GM19324 (cell line): Measurements from ENCODE around the gene CDKL4.
"Not testable (repeated sequence)": the region's sequence is repeated elsewhere in the genome, so short reads cannot be mapped to it uniquely, and the experiment has no call there.

ENCODE experiments used
- ATAC-seq: cut with Tn5 transposase; IDR thresholded peaks from one replicate; pipeline ENCODE4 v1.9.1; 2021; ENCODE audit warnings: mild to moderate bottlenecking, moderate library complexity; ENCODE audit not compliant: unreplicated experiment, low FRiP score

Gene CDKL4

DNA sequence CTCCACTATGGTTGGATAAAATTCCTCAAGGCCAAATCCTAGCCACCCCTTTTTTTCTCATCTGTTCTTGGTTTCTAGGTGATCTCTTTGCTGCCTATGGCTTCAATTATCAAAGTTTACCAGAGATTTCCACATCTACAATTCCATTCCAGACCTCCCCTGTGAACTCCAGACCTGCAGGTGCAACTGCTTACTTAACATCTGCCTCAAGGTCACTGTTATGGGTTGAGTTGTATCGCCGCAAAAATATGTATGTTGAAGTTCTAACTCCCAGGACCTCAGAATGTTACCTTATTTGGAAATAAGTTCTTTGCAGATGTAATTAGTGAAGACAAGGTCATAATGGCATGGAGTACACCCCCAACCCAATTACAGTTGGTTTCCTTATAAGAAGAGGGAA is 62.5 kb downstream of the CDKL4 start:
- ATAC-seq = no peak

DNA sequence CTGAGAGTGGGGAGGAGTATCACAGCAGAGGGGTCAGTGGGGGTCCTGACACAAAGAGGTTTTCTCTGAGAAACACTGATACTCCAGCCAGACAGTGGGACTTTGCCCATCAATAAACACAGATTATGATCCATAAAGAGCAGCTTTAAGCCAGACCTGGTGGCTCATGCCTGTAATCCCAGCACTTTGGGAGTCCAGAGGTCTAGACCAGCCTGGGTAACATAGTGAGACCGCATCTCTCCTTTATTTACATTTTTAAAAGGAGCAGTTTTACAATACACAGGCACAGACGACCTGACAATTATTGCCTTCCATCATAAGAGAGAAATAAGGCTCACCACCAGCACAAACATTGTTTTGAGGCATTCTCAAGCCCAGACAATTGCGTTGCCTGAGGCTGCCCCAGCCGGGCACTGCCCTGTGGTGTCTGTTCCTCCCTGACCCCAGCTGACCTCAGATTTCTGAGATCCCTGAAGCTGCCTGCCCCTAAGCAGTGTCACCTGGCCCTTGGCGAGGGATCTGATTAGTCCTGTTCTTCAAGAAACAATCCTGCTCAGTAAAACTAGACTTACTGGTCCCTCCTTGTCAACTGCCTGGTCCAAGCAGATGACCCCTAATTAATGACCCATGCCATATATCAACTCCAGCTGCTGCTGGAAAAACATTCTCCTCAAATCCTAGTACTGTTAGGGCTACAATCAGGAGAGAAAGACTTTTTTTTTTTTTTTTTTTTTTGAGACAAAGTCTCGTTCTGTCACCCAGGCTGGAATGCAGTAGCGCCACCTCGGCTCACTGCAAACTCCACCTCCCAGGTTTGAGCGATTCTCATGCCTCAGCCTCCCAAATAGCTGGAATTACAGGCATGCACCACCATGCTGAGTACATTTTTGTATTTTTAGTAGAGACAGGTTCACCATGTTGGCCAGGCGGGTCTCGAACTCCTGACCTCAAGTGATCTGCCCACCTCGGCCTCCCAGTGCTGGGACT is 63.5 kb downstream of the CDKL4 start:
- no peak for ATAC-seq

DNA sequence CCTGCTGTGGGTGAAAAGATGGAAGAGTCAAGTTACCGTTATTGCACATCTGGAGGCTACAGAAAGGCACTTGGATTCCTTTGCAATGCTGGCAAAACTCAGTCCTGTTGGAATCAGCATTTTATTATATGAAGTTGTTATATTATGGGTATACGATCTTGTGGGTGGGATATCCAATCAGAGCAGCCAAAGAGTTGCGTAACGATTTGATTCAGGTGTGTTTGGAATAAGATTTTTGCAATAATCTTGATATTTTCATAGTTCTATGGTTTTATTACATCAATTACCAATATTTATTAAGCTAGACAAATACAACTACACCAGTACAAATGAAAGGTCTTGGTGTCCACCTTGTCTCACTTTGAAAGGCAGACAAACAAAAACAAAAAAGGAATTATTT is 65.0 kb downstream of the CDKL4 start:
- no peak for ATAC-seq

DNA sequence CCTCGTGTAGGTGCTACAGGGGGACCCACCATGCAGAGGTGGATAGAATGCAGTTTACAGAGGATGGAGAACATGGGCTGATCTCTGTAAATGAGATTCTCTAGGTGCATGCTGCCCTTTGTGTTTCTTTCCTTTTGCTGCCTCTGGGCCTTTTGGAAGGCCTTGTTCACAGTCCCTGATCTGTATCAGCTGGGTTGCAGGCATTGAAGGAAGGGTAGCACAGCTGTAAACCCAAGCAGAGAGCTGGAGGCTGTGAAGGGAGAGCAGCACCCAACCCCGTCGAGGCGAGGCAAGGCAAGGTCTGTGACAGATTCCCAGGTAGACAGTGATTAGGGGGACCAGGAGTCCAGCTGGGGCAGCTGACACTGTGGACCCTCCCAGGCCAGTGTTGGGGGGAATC is 66.8 kb downstream of the CDKL4 start:
- no peak for ATAC-seq

DNA sequence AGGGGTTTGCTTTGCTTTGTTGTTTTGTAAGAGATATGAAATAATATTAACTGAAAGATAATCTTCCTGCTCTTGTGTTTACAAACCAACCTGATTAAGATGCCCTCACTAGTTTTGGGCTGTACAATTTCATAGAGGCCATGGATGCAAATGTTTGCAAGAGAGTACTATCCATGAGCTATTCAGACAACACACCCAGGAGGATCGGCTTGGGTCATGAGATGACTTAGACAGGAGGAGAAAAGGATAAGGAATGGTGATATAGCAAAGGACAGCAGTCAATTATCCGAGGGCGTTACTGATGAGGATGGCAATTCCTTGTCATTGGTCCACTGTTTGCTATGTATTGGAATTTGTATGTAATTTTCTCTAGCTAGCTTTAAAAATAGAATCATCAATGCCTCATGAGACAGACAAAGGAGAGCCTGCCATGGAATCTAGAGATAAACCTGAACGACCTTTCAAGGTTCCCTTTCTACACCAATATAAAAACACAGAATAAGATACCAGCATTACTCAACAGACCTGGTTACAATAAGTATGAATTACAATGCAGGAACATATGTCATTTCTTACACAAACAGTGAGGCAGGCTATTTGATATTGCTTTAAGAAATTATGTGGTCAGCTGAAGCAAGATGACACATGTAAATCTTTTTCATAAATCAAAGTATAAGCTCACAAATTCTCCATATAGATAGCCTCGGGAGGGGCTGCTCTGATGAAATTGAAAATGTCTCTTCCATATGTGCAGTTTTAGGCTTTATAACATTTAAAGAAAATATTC is 68.6 kb downstream of the CDKL4 start:
- ATAC-seq = no peak

DNA sequence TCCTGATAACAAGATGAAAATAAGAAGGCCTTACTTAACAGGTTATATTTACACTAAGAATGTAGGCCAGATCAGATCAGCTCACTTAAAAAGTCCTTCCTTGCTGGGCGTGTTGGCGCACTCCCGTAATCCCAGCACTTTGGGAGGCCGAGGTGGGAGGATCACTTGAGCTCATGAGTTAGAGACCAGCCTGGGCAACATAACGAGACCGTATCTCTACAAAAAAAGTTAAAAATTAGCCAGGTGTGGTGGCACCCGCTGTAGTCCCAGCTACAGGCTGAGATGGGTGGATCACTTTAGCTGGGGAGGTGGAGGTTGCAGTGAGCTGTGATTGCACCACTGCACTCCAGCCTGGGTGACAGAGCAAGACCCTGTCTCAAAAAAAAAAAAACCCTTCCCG is 69.7 kb downstream of the CDKL4 start:
- no peak for ATAC-seq

DNA sequence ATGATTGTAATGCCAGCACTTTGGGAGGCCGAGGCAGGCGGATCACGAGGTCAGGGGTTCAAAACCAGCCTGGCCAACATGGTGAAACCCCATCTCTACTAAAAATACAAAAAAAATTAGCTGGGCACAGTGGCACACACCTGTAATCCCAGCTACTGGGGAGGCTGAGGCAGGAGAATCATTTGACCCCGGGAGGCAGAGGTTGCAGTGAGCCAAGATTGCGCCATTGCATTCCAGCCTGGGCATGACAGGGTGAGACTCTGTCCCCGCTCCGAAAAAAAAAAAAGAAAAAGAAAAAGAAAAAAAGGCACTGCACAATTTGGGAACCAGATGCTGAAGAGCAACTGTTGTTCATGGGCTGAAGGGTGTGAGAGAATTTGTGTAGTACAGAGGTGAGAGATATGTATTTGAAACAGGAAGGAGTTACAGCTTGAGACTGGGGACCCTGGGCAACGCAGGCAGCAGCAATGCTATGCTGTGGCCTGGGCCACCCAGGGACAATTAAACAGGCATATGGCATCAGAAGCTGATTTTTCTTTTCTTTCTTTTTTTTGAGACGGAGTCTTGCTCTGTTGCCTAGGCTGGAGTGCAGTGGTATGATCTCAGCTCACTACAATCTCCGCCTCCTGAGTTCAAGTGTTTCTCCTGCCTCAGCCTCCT is 71.6 kb downstream of the CDKL4 start:
- not testable (repeated sequence) for ATAC-seq

DNA sequence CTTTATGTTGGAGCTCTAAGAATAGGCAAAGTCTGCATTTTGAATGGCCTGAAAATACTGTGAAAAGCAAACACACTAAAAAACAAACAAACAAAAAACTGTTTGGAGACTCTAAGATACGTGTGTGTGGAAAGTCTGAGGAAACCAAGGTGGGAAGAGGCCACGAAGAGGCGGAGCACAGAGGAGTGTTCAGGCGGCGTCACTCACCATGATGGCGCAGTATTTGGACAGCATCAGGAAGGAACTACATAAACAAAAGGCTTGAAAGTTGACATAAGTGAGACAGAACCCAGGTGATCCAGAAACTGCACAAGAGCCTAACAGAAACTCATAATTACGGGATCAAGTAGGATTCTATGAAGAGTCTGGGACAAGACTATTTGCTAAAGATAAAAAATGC is 72.1 kb downstream of the CDKL4 start:
- ATAC-seq = no peak

DNA sequence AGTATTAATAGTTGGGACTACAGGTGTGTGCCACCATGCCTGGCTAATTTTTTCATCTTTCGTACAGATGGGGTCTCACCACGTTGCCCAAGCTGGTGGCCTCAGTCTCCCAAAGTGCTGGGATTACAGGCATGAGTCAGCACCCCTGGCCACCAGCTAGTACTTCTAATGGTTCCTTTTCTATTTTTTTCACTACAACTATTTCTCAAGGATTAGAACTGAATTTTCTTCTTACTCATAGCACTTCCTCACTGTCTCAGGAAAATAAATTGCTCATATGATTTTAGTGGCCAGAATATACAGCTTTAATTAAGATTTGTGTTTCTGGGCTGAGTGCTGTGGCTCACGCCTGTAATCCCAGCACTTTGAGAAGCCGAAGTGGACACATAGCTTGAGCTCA is 79.7 kb downstream of the CDKL4 start:
- ATAC-seq = no peak

DNA sequence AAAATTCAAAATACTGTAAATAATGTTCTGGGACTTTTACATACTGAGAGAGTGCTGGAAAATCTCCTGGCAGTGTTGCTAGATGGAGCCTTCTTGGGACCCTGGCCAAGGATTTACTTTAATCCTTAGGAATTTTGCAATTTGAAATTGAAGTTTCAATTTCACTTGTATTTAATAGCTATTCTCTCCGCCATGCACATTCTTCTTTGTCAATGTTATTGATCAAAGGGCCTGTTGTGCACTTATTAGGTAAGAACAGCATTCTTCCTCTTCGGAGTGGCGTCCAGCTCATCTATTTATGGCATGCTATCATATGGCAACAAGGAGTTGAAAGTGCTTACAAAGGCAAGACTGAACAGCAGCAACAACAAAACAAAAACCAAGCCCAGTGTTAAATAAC is 82.8 kb downstream of the CDKL4 start:
- no peak for ATAC-seq

DNA sequence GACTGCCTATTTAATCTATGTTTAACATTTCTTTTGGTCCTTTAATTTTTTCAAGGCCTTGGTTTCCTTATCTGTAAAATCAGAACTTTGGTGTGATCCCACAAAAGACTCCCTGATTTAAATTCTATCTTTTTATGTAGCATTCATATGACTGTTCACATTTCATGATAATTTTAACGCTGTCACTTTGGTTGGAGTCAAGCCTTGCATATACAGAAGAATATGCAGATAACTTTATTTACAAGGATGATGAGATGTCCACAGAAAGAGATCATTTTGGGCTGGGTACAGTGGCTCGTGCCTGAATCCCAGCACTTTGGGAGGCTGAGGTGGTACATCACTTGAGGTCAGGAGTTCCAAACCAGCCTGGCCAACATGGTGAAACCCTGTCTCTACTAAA is 84.5 kb downstream of the CDKL4 start:
- no peak for ATAC-seq

DNA sequence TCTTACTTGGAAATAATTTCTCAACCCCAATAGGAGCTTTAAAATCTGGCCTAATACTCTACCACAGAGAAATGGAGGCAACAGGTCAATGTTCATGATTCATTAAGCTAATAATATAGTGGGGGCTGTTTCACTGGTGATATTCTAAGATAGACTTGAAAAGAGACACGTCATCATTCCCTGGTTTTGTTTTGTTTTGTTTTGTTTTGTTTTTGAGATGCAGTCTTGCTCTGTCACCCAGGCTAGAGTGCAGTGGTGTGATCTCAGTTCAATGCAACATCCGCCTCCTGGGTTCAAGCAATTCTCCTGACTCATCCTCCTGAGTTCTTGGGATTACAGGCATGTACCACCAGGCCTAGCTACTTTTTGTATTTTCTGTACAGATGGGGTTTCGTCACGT is 85.4 kb downstream of the CDKL4 start:
- no peak for ATAC-seq

DNA sequence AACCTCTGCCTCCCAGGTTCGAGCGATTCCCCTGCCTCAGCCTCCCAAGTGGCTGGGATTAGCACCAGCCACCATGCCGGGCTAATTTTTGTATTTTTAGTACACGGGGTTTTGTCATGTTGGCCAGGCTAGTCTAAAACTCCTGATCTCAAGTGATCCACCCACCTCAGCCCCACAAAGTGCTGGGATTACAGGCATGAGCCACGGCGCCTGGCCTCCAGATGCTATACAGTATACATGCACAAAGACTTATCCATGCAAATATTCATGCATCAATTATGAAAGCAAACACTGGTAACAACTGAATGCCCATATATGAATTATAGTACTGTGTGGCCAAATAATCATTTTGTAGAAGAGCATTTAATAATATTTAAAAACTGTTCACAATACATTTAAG is 86.9 kb downstream of the CDKL4 start:
- no peak for ATAC-seq

DNA sequence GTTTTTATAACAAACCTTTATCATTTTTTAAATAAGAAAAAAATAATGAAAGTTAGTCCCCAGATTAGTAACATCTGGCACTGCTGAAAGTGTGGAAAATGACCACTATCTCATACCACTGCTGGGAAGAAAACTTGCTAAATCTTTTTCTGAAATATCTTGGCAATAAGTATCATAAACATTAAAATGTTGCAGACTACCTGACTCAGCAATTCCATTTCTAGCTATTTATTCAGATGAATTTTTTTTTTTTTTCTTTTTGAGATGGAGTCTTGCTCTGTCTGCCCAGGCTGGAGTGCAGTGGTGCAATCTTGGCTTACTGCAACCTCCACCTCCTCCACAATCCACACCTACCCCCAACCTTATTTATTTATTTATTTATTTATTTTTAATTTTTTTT is 87.7 kb downstream of the CDKL4 start:
- ATAC-seq = no peak

DNA sequence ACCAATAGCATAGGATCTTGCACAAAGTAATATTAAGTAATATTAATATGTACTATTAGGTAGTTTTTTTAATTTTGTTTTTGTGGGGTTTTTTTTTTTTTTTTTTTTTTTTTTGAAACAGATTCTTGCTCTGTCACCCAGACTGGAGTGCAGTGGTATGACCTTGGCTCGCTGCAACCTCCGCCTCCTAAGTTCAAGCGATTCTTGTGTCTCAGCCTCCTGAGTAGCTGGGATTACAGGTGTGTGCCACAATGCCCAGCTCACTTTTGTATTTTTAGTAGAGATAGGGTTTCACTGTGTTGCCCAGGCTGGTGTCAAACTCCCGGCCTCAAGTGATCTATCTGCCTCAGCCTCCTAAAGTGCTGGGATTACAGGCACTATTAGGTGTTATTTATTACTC is 88.2 kb downstream of the CDKL4 start:
- ATAC-seq = not testable (repeated sequence)

DNA sequence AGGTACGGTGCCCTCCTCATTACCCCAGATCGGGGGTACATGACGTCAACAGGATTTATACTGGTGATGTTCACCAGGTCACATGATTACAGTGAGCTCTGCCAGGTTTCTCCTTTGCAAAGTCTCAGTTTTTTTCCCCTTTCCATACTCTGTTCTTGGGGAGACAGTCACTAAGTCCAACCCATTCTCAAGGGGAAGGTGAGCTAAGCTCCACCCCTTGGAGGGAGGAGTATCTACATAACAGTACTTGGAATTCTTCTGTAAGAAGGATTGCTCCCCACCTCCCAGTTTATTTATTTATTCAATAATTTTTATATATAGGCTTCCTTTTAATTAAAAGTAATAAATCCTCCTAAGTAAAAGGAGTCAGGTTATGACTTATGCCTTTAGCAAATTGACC is 88.8 kb downstream of the CDKL4 start:
- no peak for ATAC-seq

DNA sequence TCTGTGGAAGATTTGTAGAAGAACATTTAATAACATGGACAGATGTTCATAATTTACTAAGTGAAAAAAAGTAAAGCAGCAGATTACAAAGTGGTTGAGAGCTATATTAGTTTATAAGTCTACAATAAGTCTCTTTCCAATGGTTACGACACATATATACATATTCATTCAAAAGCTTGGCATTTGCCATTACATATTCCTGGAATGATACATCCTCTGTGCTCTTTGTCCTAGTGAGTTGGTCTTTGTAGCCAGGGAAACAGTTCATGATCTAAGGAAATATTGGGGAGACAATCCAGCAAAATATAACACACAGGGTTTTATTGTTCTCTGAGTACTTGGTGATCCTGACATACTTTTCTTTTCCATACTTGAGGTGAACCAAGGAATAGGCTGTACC is 90.5 kb downstream of the CDKL4 start:
- ATAC-seq = no peak

DNA sequence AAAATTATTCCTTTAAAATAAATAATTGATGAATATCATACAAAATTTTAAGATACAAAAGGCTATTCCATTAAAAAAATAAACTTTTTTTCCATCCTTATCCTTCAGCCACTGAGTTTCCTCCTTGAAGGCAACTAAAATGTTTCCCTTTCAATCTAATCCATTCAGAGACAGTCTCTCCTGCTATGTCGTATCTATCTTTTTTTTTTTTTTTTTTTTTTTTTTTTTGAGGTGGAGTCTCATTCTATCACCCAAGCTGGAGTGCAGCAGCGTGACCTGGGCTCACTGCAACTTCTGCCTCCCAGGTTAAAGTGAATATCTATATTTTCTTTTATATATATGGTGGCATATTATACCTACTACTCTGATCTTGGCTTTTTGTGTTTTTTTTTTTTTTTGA is 91.3 kb downstream of the CDKL4 start:
- no peak for ATAC-seq

DNA sequence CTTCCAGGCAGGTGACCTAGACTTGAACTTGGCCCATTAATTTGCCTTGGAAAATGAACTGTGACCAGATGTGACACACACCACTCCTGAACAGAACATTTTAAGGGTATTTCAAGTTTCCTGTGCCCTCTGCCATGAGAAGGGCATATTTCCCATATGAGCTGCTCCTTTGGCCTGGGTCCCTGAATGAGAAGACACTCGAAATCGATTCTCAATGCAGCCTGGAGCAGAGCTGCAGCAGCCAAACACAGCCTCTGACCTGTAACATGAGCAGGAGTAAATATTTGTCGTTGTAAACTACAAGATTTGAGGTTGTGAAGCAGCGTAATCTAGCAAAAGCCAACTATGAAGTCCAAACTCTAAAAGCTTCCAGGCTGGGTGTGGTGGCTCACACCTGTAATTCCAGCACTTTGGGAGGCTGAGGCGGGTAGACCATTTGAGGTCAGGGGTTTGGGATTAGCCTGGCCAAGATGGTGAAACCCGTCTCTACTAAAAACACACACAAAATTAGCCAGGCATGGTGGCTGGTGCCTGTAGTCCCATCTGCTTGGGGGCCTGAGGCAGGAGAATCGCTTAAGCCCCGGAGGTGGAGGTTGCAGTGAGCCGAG is 92.8 kb downstream of the CDKL4 start:
- ATAC-seq = no peak

DNA sequence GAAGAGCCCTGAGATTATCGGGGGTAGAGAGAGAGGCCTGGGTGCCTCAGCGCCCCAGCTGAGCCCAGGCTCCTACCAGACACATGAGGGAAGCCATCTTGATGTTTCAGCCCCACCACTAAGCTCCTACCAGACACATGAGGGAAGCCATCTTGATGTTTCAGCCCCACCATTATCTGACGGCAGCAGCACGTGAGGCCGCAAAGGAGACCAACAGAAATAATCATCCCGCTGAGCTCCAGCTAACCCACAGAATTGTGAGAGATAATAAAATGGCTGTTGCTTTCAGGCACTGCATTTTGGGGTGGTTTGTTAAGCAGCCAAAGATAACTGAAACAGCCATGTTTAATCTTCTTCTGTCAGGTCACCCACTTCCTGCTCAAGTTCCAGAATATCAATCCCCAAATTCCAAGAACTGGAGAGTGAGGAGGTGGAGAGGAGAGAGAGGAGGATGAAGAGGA is 93.6 kb downstream of the CDKL4 start:
- no peak for ATAC-seq

DNA sequence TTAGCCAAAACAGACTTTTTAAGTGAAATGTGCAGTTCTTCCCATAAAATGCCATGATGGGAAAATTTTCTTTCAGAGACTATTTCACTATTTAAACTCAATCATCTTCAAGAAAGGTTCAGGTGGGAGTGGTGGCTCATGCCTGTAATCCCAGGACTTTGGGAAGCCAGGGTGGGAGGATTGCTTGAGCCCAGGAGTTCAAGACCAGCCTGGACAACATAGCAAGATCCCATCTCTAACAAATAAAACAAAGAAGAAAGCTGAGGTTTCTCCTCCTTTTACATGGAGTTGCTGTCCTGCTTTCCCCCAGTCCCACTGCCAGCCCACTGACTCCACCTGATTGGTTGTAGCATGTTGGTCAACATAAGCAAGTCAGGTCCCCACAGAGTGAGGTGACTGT is 97.1 kb downstream of the CDKL4 start:
- ATAC-seq = no peak
